ENCODE data around the gene FBXO44. TPM values are rescaled to one million over a fixed set of nuclear protein-coding genes. Genes with fewer than 3 reads are reported as not detected.

FBXO44 gene, protein sequence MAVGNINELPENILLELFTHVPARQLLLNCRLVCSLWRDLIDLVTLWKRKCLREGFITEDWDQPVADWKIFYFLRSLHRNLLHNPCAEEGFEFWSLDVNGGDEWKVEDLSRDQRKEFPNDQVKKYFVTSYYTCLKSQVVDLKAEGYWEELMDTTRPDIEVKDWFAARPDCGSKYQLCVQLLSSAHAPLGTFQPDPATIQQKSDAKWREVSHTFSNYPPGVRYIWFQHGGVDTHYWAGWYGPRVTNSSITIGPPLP
- total RNA-seq = 3.6 and 8.3 TPM in 2 replicates

DNA sequence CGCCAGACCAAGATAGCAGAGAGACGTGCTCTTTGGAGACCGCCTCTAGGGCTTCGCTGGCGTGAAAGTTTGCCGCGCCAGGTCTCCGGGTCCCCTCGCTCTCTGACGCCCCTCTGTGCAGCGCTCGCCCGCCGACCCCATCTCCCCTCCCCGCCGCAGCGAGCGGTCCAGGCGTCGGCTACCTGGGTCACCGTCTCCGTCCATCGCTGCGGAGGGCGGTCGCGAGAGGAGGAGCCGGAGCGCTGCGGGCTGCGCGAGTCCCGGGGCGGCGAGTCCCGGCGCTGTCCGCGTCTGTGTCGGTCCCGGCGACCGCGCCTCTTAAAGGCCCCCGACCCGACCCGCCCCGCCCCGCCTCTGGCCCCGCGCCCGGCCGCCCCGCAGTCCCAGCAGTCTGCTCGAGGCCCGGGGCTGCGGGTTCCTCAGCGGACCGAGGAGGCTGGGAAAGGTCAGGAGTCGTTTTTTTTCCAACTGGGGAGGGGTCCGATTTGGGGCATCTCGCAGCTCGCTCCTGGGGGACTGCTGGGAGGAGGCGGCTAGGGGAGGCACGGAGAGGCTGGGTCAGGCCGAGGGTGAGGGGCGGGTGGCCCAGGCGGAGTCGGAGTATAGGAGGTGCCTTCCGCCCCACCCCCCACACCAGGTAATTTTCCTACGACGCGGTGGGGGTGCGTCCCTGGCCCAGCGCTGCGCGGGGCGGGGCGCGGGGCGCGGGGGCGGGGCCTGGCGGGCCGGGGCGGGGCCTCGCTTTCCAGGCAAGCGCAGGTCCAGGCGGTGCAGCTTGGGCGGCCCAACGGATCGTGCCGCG is at the start of gene FBXO44, which contains the start of gene FBXO2:
TSS of gene FBXO44 (plus strand) at position 741 of the 802 bp plus-strand sequence. CDS start 959 bp downstream, outside the sequence.
TSS of gene FBXO2 (minus strand) at position 293 of the 802 bp plus-strand sequence. CDS start at position 204, 89 bp downstream.

DNA sequence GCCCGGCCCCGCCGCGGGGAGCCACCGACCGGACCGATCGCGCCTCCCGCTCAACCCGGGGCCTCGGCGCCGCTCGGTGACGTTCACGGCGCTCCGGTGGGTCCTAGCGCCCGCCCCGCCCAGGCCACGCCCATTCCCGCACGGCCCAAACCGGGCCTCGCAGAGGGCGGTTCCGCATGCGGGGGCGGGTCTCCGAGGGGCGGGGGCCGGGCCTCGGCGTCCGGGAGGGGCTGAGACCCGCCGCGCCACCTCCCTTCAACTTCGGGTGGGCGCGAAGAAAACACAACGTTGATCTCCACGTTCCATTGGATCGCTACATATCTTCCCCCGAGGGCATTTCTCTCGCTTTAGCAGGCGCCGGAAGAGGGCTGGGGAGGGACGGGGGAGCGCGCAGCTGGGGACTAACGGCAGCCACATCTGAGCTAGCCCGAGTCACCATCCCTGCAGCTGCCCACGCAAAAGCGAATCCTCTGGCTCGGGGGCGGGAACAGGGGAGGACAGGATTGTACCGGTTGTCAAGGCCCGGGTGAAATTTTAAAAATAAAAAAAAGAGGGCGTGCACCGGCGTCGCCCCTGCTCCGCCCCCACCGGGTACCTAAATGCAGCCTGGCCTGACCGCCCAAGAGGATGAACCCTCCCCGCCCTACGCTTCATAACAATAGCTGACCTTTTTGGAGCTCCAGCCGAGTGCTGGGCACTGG is 26.5 kb downstream of the FBXO44 start, which contains the start of gene MAD2L2:
TSS of gene MAD2L2 (minus strand) at position 78 of the 701 bp plus-strand sequence. CDS start 547 bp downstream, outside the sequence.

GRCh38 chr1:11691302-11691914 is 36.7 kb downstream of the FBXO44 start, which contains the start of gene DRAXIN:
TSS of gene DRAXIN (plus strand) at chr1:11691710. CDS start at chr1:11706259, 14,549 bp downstream.

Other genes with a start within 250 kb of the FBXO44 start
- not detected in 2 replicates for gene DISP3, start 175.7 kb upstream of the FBXO44 start, total RNA-seq
- gene FBXO2, start 448 bp upstream of the FBXO44 start, total RNA-seq = not detected in 2 replicates
- 2.8 and 5.6 TPM in 2 replicates for gene FBXO6, start 9.3 kb downstream of the FBXO44 start, total RNA-seq
- gene MAD2L2, start 26.3 kb downstream of the FBXO44 start, total RNA-seq = 27.1 and 31.2 TPM in 2 replicates
- gene DRAXIN, start 36.8 kb downstream of the FBXO44 start, total RNA-seq = under 0.01 and 0.16 TPM in 2 replicates
- 48.4 and 77.8 TPM in 2 replicates for gene AGTRAP, start 81.3 kb downstream of the FBXO44 start, total RNA-seq
- gene C1orf167, start 107.3 kb downstream of the FBXO44 start, total RNA-seq = 3.6 TPM in 1 of 2 replicates, not detected in the other
- gene MTHFR, start 151.1 kb downstream of the FBXO44 start, total RNA-seq = 16.5 and 18.2 TPM in 2 replicates
- gene CLCN6, start 151.3 kb downstream of the FBXO44 start, total RNA-seq = 5.4 and 7.6 TPM in 2 replicates
- not detected in 2 replicates for gene NPPA, start 192.9 kb downstream of the FBXO44 start, total RNA-seq
- 3.2 and 6.5 TPM in 2 replicates for gene NPPB, start 204.1 kb downstream of the FBXO44 start, total RNA-seq

Data from cardiac atrium fibroblast (primary cell).